Measurements from ENCODE around the gene ACTR1B. TPM values are rescaled to one million over a fixed set of nuclear protein-coding genes. Genes with fewer than 3 reads are reported as not detected.
A peak's percentile ranks its signal among the peaks of the same experiment; 100 is the strongest.

Gene ACTR1B
- total and polyA plus RNA-seq, 2 of the 4 experiments (the other 2 are of a cell fraction) = 40.5 to 68.8 TPM

- Histone ChIP-seq H2BK120ac (ENCODE audit: low read depth, low read length) (no peak overlapping the region), H4K8ac (ENCODE audit: low read depth in 2 of 2, low read length in 2 of 2) (no peak overlapping the region), H3K14ac (replicated peaks; ENCODE audit: low read depth, low read length) (no peak overlapping the region), H2BK20ac (ENCODE audit: low read depth, low read length) (no peak overlapping the region), H3K9me1 (ENCODE audit: insufficient read depth, low read length) (no peaks in the 10 kb centered on the region), H3K4ac (ENCODE audit: low read depth, low read length) (no peak overlapping the region), H3K27me3 (ENCODE audit: control insufficient read depth, insufficient read depth, low read length) (no peaks in the 10 kb centered on the region; the same call in none of the 2 replicates), H3K9me3 (ENCODE audit: control insufficient read depth, insufficient read depth, low read length) (no peaks in the 10 kb centered on the region), H2AFZ (replicated peaks; ENCODE audit: low read length, poor library complexity) (peak overlapping the region; percentile 52), H2AK5ac (ENCODE audit: low read depth, low read length) (no peak overlapping the region), H4K91ac (ENCODE audit: insufficient read depth, low read depth, low read length) (no peak overlapping the region), H3K36me3 (ENCODE audit: control insufficient read depth, insufficient read depth, low read length) (no peaks in the 10 kb centered on the region), H3K56ac (ENCODE audit: extremely low read depth, insufficient read depth, low read length) (no peak overlapping the region), H3K18ac (ENCODE audit: low read depth, low read length) (no peak overlapping the region), H3K23ac (ENCODE audit: low read depth, low read length) (no peak overlapping the region), H3K27ac (ENCODE audit: insufficient read depth, low read length) (no peak overlapping the region), H3K4me3 (ENCODE audit: insufficient read depth, low read depth, low read length) (no peak overlapping the region), H3K4me1 (ENCODE audit: control insufficient read depth, insufficient read depth, low read length) (no peaks in the 10 kb centered on the region), H4K5ac (ENCODE audit: low read depth, low read length) (no peak overlapping the region), H2BK5ac (ENCODE audit: low read depth, low read length, poor library complexity, severe bottlenecking) (no peak overlapping the region), H3K79me1 (ENCODE audit: low read depth in 1 of 2, low read length in 2 of 2) (no peaks in the 10 kb centered on the region), H2BK15ac (ENCODE audit: low read depth, low read length) (no peak overlapping the region), H3K4me2 (ENCODE audit: low read depth, low read length) (no peak overlapping the region), H2AK9ac (replicated peaks; ENCODE audit: low read depth, low read length, poor library complexity) (no peak overlapping the region), H3K9ac (ENCODE audit: low read depth, low read length) (no peak overlapping the region), H4K20me1 (ENCODE audit: insufficient read depth, low read length) (no peaks in the 10 kb centered on the region)
- CTCF ChIA-PET = interaction anchor here (1.1 to 2.3 kb wide), 2 partner anchors 8 to 110 kb away, joined by 4 to 8 read pairs; no protein-coding TSS in a partner anchor
- no TSS peak for BruUV-seq (replicated peaks)
- no peak for DNase-seq
- in situ Hi-C loops (cut with MboI; ENCODE audit: low sequenced_read_pairs) (loop anchor here (10.0 kb wide), 1 partner anchor 684 kb away; no protein-coding TSS in a partner anchor), dilution Hi-C loops (cut with HindIII; ENCODE audit: low sequenced_read_pairs, unreplicated experiment) (no loop called here), intact Hi-C loops (cut with micrococcal nuclease) (loop anchor here (5.0 to 10.0 kb wide), 4 partner anchors 64 to 1134 kb away; partner anchors contain the start of gene TMEM131)
- ATAC-seq (ENCODE audit: low read depth) = no peak
- POLR2A ChIA-PET (ENCODE audit: unreplicated experiment) = no interaction called here
- WGBS, 2 experiments (ENCODE audit: extremely low coverage in 2 of 2, insufficient read length in 1 of 2) = 79% methylated on average over 9 of the region's 13 CpGs; no CpG with 5 or more reads in 1 of the 2 experiments
- TF ChIP-seq SMC3 (IDR thresholded peaks at IDR 0.05; ENCODE audit: low read depth, low read length) (no peak), MAZ (IDR thresholded peaks at IDR 0.05; ENCODE audit: borderline replicate concordance, low read depth, low read length) (no peak), CEBPB (IDR thresholded peaks at IDR 0.05; ENCODE audit: low read depth, low read length) (no peak)
- TF ChIP-seq, protein P1, sequence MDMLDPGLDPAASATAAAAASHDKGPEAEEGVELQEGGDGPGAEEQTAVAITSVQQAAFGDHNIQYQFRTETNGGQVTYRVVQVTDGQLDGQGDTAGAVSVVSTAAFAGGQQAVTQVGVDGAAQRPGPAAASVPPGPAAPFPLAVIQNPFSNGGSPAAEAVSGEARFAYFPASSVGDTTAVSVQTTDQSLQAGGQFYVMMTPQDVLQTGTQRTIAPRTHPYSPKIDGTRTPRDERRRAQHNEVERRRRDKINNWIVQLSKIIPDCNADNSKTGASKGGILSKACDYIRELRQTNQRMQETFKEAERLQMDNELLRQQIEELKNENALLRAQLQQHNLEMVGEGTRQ (IDR thresholded peaks at IDR 0.05; ENCODE audit: low read depth, low read length) = no peak
These were observed 37.3 kb upstream of the ACTR1B start for GRCh38 chr2:97701186-97701585.
